ENCODE results near the gene UTP3. TPM values are rescaled to one million over a fixed set of nuclear protein-coding genes. Genes with fewer than 3 reads are reported as not detected.
"Not testable (repeated sequence)": the region's sequence is repeated elsewhere in the genome, so short reads cannot be mapped to it uniquely, and the experiment has no call there.

Gene UTP3
- total RNA-seq, 1 experiment from 2014 or later = 18.1 TPM

- Histone ChIP-seq H3K27ac (no peak overlapping the region), H3K36me3 (no peaks in the 10 kb centered on the region), H3K27me3 (replicated peaks) (peaks cover 6% of the 10 kb centered on the region; the same call in 1 of the 2 replicates), H3K9me3 (replicated peaks) (no peaks in the 10 kb centered on the region), H3K4me3 (no peak overlapping the region), H3K4me1 (replicated peaks) (no peaks in the 10 kb centered on the region)
- no peak for DNase-seq (ENCODE audit: low read depth in 1 of 2, low spot score in 2 of 2)
Observed at GRCh38 chr4:70671091-70671490, 17.2 kb upstream of the UTP3 start.

DNA sequence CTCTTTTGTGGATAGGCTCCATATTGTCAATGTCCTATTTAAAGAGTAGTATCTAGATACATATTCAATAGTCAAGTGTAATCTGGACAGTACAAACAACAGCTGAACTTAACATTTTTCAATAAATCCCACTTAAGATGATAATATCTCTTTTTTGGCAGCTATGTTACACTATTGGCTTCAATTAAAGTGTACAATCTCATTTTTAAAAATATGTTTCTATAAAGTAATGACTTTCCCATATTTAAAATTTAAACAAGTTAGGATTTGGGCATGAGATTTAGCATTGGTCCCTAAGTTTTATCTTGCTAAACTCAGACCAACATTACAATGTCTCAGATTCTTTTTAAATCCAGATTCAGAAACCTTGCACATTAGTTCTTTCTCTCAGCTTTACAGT, 14.1 kb upstream of the UTP3 start:
- 0 out of 2 replicates have a peak, but pooled peaks cover 6% of the 10 kb centered on the region for H3K27me3 ChIP-seq (replicated peaks)
- H3K27ac ChIP-seq = no peak overlapping the region
- no peak for DNase-seq (ENCODE audit: low read depth in 1 of 2, low spot score in 2 of 2)
- no peaks in the 10 kb centered on the region for H3K36me3 ChIP-seq
- no peaks in the 10 kb centered on the region for H3K9me3 ChIP-seq (replicated peaks)
- no peaks in the 10 kb centered on the region for H3K4me1 ChIP-seq (replicated peaks)
- no peak overlapping the region for H3K4me3 ChIP-seq

- DNase-seq (ENCODE audit: low read depth in 1 of 2, low spot score in 2 of 2) = no peak
- no peaks in the 10 kb centered on the region for H3K9me3 ChIP-seq (replicated peaks)
Observed at GRCh38 chr4:70674731-70675130, 13.6 kb upstream of the UTP3 start.

GRCh38 chr4:70676554-70677090, 11.7 kb upstream of the UTP3 start:
- Histone ChIP-seq H3K27me3 (replicated peaks) (0 out of 2 replicates have a peak, but pooled peaks cover 6% of the 10 kb centered on the region), H3K9me3 (replicated peaks) (no peaks in the 10 kb centered on the region), H3K27ac (no peak overlapping the region), H3K4me3 (no peak overlapping the region), H3K36me3 (no peaks in the 10 kb centered on the region), H3K4me1 (replicated peaks) (no peaks in the 10 kb centered on the region)
- no peak for DNase-seq (ENCODE audit: low read depth in 1 of 2, low spot score in 2 of 2)

More at GRCh38 chr4:70674731-70675130, 13.6 kb upstream of the UTP3 start:
- Histone ChIP-seq H3K36me3 (no peaks in the 10 kb centered on the region), H3K27ac (no peak overlapping the region), H3K4me3 (no peak overlapping the region), H3K4me1 (replicated peaks) (no peaks in the 10 kb centered on the region), H3K27me3 (replicated peaks) (0 out of 2 replicates have a peak, but pooled peaks cover 6% of the 10 kb centered on the region)

DNA sequence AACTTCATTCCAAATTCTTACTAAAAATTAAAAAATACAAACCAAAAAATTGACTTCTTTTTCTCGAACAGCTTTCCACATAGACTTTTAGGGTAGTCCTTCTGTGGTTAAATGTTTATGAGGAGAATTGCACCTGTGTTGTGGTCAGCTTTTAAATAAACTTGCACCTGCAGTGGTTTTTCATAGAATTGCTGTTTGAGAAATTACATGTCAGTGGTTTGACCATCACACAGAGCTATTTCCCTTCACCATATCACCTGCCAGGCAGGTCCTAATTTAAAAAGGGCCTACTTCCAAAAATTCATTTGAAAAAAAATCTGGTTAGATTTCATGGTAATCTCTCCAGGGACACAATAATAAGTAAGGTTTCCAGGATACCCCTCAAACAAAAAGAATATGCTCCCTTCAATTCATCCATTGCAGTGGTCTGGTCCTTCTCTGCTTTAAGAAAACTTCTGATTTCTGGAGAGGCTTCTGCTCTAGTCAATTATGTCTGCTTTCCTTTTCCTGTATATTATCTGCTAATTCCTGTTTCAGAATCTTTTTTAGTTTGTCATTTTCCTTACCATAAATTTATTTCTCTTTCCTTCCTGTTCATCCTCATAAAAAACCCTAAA, 9.8 kb upstream of the UTP3 start:
- Histone ChIP-seq H3K36me3 (no peaks in the 10 kb centered on the region), H3K27ac (no peak overlapping the region), H3K9me3 (replicated peaks) (no peaks in the 10 kb centered on the region), H3K27me3 (replicated peaks) (0 out of 2 replicates have a peak, but pooled peaks cover 6% of the 10 kb centered on the region), H3K4me1 (replicated peaks) (no peaks in the 10 kb centered on the region), H3K4me3 (no peak overlapping the region)
- no peak for DNase-seq (ENCODE audit: low read depth in 1 of 2, low spot score in 2 of 2)

GRCh38 chr4:70680934-70681333, 7.4 kb upstream of the UTP3 start:
- H3K4me3 ChIP-seq = no peak overlapping the region
- no peaks in the 10 kb centered on the region for H3K36me3 ChIP-seq
- no peaks in the 10 kb centered on the region for H3K9me3 ChIP-seq (replicated peaks)
- no peaks in the 10 kb centered on the region for H3K4me1 ChIP-seq (replicated peaks)
- H3K27ac ChIP-seq = no peak overlapping the region
- H3K27me3 ChIP-seq (replicated peaks) = no peaks in the 10 kb centered on the region
- DNase-seq (ENCODE audit: low read depth in 1 of 2, low spot score in 2 of 2) = no peak

DNA sequence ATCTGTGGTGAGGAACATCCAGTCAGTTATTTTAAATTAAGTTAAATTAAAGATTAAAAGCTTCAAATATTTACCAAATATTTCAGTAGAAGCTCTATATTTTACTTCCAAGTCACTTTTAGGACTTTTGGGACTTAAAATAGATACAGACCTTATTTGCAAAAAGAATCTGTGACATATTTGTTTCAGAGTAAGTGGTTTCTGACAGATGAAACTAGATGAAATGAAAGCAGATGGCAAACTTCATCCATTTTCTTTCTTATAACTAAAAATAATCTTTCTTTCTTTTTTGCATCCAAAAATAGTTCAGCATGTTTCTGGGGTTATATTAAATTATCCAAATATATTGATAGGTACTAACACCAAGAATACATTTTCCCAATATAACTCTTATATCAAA, 6.6 kb upstream of the UTP3 start:
- no peak overlapping the region for H3K4me3 ChIP-seq
- H3K4me1 ChIP-seq (replicated peaks) = no peaks in the 10 kb centered on the region
- no peaks in the 10 kb centered on the region for H3K27me3 ChIP-seq (replicated peaks)
- DNase-seq (ENCODE audit: low read depth in 1 of 2, low spot score in 2 of 2) = no peak
- H3K27ac ChIP-seq = no peak overlapping the region
- H3K36me3 ChIP-seq = no peaks in the 10 kb centered on the region
- H3K9me3 ChIP-seq (replicated peaks) = no peaks in the 10 kb centered on the region

GRCh38 chr4:70682142-70682541, 6.2 kb upstream of the UTP3 start:
- H3K4me1 ChIP-seq (replicated peaks); H3K9me3 ChIP-seq (replicated peaks); H3K4me3 ChIP-seq; H3K27me3 ChIP-seq (replicated peaks); H3K27ac ChIP-seq; DNase-seq (ENCODE audit: low read depth in 1 of 2, low spot score in 2 of 2); H3K36me3 ChIP-seq: not testable (repeated sequence)

DNA sequence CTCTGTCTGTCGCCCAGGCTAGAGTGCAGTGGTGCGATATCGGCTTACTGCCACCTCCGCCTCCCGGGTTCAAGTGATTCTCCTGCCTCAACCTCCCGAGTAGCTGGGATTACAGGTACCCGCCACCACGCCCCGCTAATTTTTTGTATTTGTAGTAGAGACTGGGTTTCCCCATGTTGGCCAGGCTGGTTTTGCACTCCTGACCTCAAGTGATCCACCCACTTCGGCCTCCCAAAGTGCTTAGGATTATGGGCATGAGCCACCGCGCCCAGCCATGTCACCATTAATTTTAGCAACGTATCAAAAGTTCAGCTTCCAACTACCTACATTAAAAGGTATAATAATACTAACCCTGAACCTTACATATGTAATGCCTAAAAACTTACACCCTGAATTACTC, 940 bp upstream of the UTP3 start:
- H3K27ac ChIP-seq = peak overlapping the region; percentile 40

DNA sequence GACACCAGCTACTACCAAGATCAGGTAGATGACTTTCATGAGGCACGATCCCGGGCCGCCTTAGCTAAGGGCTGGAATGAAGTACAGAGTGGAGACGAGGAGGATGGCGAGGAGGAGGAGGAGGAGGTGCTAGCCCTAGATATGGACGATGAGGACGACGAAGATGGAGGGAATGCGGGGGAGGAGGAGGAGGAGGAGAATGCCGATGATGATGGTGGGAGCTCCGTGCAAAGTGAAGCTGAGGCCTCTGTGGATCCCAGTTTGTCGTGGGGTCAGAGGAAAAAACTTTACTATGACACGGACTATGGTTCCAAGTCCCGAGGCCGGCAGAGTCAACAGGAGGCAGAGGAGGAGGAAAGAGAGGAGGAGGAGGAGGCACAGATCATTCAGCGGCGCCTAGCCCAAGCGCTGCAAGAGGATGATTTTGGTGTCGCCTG, 481 bp downstream of the UTP3 start:
- H3K4me3 ChIP-seq = peak overlapping the region; percentile 63
- no peak for DNase-seq (ENCODE audit: low read depth in 1 of 2, low spot score in 2 of 2)
- peaks cover 40% of the 10 kb centered on the region for H3K36me3 ChIP-seq
- peaks cover 13% of the 10 kb centered on the region for H3K4me1 ChIP-seq (replicated peaks)
- peak overlapping the region; percentile 25 for H3K27ac ChIP-seq
- no peaks in the 10 kb centered on the region for H3K9me3 ChIP-seq (replicated peaks)
- no peaks in the 10 kb centered on the region for H3K27me3 ChIP-seq (replicated peaks)

More for the DNA sequence above, 940 bp upstream of the UTP3 start:
- Histone ChIP-seq H3K4me1 (replicated peaks) (peaks cover 13% of the 10 kb centered on the region), H3K27me3 (replicated peaks) (no peaks in the 10 kb centered on the region), H3K9me3 (replicated peaks) (no peaks in the 10 kb centered on the region), H3K36me3 (peaks cover 28% of the 10 kb centered on the region), H3K4me3 (peak overlapping the region; percentile 63)
- no peak for DNase-seq (ENCODE audit: low read depth in 1 of 2, low spot score in 2 of 2)

GRCh38 chr4:70691661-70692060, 3.3 kb downstream of the UTP3 start:
- no peak for DNase-seq (ENCODE audit: low read depth in 1 of 2, low spot score in 2 of 2)
- Histone ChIP-seq H3K4me3 (no peak overlapping the region), H3K4me1 (replicated peaks) (peaks cover 13% of the 10 kb centered on the region), H3K36me3 (peaks cover 40% of the 10 kb centered on the region), H3K27ac (no peak overlapping the region), H3K9me3 (replicated peaks) (no peaks in the 10 kb centered on the region), H3K27me3 (replicated peaks) (no peaks in the 10 kb centered on the region)

- DNase-seq (ENCODE audit: low read depth in 1 of 2, low spot score in 2 of 2); H3K27ac ChIP-seq; H3K9me3 ChIP-seq (replicated peaks); H3K4me3 ChIP-seq; H3K4me1 ChIP-seq (replicated peaks); H3K27me3 ChIP-seq (replicated peaks): not testable (repeated sequence)
- H3K36me3 ChIP-seq = peaks cover 33% of the 10 kb centered on the region
Observed at GRCh38 chr4:70694633-70695032, 6.3 kb downstream of the UTP3 start.

DNA sequence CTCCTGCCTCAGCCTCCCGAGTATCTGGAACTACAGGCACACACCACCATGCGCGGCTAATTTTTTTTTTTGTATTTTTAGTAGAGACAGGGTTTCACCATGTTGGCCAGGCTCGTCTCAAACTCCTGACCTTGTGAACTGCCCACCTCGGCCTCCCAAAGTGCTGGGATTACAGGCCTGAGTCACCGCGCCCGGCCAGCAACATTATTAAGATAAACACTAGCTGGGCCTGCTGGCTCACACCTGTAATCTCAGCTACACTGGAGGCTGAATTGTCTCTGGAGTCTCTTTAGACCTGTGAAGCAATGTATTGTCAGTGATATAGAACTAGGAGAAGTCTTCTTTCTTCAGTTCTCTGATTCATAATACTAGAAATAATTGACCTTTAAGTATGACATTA, 10.1 kb downstream of the UTP3 start:
- DNase-seq (ENCODE audit: low read depth in 1 of 2, low spot score in 2 of 2); H3K27ac ChIP-seq; H3K27me3 ChIP-seq (replicated peaks): not testable (repeated sequence)

DNA sequence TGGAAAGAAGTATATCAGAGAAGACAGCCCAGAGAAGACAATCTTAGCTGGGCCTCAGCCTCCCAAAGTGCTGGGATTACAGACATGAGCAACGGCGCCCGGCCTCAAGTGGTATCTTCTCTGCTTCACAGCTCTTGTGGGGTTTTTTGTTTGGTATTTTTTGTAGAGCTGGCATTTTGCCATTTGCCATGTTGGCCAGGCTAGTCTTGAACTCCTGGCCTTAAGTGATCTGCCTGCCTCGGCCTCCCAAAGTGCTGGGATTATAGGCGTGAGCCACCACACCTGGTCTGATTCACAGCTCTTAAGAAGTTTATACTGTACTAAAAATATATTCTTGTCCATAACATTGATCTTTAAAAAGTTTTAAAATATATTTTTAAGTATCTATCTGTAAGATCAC, 12.4 kb downstream of the UTP3 start:
- no peak overlapping the region for H3K4me3 ChIP-seq
- H3K36me3 ChIP-seq = peaks cover 8% of the 10 kb centered on the region
- H3K9me3 ChIP-seq (replicated peaks) = no peaks in the 10 kb centered on the region
- peaks cover 14% of the 10 kb centered on the region for H3K4me1 ChIP-seq (replicated peaks)
- no peak overlapping the region for H3K27ac ChIP-seq
- no peak for DNase-seq (ENCODE audit: low read depth in 1 of 2, low spot score in 2 of 2)
- H3K27me3 ChIP-seq (replicated peaks) = no peaks in the 10 kb centered on the region

More for the DNA sequence above, 10.1 kb downstream of the UTP3 start:
- H3K9me3 ChIP-seq (replicated peaks); H3K4me1 ChIP-seq (replicated peaks); H3K4me3 ChIP-seq; H3K36me3 ChIP-seq: not testable (repeated sequence)
